GM18498 (cell line): ENCODE measurements around the gene COL25A1.
"Not testable (repeated sequence)": the region's sequence is repeated elsewhere in the genome, so short reads cannot be mapped to it uniquely, and the experiment has no call there.

Source experiments
- ATAC-seq: cut with Tn5 transposase; IDR thresholded peaks from one replicate; pipeline ENCODE4 v1.9.1; 2021; ENCODE audit warnings: mild to moderate bottlenecking, moderate library complexity; ENCODE audit not compliant: unreplicated experiment

Gene COL25A1

DNA sequence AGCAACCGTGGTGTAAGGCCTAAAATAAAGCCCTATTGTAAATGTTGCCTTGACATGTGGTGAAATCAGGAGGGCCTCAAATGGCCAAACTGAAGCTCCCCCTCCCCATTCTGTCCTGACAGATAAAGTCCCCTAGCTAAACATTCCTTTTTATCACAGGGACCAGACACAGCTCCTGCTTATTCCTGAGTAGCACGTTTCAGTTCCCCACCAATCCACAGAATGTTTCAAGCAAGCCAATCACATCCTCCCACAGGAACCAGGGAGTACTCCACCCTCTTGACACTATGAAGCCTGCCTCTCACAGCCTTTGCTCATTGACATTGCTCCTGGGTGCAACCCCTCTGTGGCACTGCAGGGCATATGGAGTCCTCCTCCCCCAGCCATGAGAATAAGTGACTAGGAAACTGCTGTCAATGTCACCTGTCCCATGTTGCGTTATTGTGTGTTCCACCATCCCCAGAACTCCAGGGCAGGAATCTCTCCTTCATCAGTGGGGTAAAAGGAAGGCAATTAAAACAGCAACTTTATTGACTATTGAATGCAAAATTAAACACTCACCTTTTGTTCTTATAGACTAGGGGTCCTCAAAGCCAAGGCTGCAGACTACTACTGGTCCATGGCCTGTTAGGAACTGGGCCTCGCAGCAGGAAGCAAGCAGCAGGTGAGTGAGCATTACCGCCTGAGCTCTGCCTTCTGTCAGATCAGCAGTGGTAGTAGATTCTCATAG, 128.1 kb downstream of the COL25A1 start:
- no peak for ATAC-seq

DNA sequence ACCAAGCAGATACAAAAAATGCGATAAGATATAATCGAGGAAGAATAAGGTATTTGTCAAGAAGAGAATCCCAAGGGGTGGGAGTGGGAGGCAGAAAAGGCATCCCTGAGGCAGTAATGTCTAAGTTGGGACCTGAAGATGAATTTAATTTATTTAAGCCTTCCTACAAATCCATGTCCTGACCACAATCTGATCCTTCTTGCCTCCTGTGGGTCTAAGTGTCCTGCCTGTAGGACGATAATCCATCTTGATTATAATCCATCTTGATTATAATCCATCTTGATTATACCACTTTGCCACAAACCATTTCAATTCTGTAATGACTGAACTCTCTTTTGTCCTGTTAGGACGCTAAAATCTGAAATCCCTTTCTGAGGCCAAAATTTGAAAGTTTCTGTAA, 130.2 kb downstream of the COL25A1 start:
- ATAC-seq: no peak

DNA sequence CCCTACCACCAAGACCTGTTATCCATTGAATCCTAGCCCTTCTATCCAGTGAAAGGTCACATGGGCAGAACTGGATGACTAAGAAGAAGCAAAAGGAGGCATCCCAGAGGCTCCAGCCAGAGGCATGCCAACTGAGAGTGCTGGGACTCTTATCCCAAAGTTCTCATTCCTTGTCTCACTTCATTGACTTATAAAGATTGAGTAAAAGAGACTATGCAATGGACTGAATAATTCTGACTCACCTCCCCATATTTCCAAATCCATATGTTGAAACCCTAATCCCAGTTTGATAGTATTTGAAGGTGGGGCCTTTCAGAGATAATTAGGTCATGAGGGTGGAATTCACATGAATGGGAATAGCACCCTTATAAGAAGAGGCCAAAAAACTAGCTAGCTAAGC, 131.4 kb downstream of the COL25A1 start:
- no peak for ATAC-seq

DNA sequence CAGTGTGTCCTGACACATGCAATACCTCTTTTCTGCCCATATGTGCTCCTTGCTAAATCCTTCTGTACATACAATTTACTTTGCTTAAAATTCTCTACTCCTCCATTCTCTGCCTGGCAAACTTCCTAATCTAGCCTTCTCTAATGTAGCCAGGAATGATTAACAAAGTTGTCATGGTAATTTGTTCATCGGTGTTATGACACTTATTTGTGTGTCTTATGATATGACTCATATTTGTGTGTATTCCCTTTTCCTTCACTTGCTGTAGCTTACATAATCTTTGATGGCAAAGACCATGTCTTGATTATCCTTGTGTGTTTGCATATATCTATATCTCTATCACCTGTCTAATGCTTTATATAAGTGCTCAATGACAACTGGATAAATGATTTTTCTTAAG, 133.3 kb downstream of the COL25A1 start:
- ATAC-seq: no peak

DNA sequence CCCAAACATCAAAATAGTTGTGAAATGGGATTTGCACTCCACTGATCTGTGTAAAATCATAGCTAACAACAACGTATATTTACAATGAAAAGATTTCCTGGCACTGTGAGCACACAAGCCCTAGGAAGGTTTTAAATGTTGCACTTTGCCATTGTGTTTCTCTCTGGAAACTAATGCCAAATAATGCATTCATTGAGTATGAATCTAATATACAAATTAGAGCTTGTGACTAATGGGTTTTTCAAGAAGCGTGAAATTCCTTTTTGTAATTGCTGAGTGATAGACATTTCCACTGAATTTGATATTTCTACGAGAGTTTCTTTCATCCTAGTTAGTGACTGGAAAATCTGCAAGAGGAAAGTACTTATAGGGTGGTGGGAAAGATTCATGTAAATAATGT, 135.9 kb downstream of the COL25A1 start:
- no peak for ATAC-seq

DNA sequence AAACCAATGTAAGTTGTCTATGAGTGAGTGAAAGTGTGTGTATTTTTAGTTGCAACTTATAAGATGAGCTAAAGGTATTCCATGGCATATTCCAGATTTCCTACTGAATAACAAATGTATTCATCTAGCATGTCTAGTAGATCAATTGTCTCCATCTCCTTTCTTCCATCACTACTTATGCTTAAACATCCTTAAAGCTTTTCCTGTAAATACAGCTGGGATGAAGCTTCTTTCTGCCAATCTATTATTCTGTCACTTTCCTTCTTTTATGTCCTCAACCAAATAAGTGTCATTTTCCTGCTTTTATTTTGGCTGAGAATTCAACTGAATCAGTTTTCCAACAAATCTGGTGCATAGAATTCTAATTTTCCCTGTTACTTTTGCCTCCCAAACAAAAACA, 136.3 kb downstream of the COL25A1 start:
- no peak for ATAC-seq

DNA sequence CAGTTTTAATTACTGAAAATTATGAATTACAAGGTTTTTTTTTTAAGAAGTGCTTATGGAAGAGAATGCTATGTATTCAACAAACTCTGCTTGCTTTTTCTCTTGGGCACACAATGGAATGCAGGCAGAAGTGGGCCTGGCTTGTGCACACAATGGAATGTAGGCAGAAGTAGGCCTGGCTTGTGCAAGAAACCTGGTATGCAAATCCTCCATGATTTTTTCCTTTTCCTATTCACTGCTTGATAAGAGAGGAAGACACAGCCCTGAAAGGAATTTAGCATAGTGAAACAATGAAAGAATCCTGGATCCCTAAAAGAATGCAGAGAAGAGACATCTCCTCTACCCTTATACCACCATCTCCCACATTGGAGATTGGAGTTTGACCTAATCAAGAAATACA, 138.4 kb downstream of the COL25A1 start:
- no peak for ATAC-seq

DNA sequence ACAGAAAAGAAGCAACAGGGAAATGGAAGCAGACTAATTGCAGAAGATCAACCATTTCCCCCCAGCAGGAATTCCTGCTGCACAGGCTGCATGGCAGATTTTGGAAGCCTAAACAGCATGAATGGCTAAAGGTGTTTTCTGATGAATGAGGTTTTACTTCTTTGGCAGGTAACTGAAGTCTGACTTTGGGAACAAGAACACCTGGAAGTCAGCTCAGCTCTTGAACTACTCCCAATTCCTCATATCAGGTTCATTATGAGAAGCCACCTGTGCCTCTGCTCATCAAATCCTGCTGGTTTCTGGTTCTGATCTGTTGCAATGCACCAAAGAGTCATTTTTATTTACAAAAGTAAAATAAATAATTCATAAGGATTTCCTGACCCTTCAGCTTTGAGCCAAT, 139.0 kb downstream of the COL25A1 start:
- no peak for ATAC-seq

DNA sequence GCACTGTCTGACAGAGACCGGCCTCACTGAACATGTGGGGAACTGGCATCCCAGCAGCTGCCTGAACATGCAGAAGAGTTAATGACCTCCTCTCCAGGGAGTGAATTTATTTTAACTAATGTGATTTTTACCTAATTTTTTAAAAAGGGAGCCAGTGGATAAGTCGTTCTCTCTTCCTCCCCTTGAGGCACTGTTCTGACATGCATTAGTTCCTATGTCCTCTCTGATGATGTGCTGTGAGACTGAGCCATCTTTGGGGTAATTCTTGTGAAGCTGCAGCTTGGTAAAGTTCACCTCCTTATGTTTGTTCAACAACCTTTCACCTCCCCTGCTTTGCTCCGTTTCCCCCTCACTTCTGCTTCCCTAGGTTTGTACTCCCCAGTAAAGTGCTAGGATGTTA, 139.7 kb downstream of the COL25A1 start:
- no peak for ATAC-seq

DNA sequence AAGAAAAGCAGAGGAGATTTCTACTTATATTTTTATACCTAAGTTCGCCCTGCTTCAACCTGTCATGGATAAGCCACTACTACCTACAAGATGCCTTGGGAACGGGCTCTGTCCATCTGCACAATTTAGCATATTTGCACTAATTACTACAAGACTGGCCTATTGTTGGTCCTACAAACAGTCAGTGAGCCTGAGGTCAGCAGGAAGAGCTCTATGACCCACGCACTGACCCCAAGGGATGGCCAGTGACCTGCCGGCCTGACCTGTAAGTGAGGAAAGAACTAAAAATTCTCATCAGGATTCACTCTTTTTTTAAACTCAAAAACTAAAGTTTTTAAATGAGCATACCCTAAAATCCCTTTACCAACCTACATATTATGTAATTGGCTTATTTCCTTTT, 142.0 kb downstream of the COL25A1 start:
- no peak for ATAC-seq

DNA sequence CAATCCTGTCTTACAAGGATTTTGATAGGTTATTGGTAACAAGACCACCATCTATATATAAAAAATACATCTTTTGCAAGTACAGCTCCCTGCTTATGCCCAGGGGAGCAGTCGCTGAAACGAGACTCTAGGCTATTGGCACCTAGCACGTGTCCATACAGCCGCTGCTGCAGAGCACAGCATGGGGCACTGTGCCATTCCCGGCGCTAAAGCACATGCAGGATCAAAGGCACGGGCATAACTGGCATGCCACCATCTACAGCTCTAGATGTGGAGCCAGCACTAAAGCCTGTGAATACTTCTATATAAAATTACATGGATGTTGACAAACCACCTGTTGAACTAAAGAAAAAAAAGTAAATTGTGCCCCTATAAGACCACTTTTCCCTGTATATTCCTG, 144.8 kb downstream of the COL25A1 start:
- no peak for ATAC-seq

DNA sequence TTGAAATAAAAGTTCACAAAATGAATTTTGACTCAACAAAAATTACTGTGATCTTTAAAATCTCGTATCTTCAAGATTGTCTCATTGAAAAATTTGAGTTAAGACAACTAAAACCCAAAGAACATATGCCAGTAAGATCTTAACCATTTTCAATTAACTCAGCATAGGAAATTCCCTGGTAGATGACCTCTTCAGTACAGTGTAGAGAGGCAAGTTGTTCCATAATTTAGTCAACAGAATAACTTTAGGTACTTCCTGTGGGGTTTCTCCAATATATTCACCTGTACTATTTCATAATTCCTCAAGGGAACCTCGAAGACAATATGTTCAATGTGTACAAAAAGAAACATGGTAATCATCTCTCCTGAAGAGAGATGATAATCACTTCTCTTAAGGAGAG, 145.3 kb downstream of the COL25A1 start:
- no peak for ATAC-seq

DNA sequence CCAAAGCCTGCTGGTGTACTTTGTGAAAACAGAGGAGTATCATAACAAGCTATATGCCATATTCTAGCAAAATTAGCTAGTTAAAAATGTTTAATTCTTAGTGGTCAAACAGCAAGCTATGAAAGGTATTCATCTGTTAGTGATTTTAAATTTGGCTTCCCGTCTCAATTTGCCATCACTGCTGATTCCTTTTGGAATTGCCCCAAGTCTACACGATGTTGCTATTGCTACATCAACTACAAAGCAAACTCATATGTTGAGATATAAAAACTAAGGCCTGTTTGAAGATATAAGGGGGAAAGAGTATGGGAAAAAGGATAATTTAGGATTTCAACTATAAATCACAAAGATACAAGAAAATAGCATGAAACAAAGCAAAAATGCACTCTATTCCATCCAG, 146.1 kb downstream of the COL25A1 start:
- ATAC-seq: no peak

DNA sequence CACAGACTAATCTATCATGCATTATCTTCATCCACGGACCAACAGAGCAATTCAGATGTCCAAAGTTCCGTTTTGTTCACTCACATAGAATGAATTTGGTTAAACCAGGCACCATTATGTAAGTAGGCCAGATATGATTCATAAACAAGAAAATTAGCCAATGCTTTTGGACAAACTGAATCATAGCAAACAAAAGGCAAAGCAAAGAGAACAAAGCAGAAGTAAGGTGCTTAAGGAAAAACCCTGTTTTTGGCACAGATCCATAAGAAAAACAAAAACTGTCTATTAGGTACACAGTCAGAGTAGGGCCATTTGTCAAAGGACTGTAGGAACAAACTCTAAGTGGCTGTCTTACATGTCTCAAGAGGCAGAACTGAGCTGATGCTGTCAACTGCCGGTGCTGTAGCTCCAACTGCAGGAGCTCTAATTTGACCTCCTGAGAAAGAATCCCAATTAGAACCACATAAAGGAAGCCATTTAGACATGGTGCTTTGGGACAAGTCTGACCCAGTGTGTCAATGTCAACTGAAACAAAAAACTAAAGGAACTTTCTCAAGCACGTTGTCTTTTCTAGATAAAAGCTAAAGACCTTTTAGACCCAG, 146.7 kb downstream of the COL25A1 start:
- no peak for ATAC-seq

DNA sequence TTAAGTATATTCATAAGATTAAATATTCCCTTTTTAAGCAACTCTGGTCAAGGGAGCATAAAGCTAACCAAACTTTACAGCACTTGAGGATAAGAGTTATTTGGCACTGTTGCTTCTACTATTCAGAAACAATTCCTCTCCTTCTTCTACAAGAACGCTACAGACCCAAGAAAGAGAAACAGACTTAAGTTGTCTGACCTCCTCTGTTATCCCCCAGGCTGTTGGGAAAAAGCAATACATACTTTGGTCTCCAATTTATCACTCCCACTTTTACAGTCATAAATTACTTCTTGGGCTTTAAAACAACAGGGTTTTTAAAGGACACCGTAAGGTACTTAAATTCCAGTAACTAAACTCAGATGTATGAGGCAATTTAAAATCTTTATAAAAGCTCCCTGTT, 147.4 kb downstream of the COL25A1 start:
- no peak for ATAC-seq

DNA sequence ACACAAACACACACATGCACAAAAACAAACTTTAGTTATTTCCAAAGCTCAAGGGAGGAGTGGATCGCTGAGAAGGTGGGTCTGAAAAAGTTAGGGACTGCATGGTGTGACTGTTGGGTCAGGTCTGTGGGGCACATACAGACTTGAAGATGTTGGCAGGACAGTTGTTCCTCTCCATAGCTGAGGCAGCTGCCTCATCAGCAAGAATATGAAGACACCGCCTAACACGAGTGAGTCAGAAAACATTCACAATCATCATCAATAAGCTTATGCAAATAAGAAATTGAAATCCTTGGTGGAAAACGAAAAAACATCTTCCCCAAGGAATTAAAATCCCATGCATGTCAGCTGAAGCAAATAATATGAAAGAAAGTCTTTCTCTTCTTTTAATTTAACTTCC, 148.0 kb downstream of the COL25A1 start:
- ATAC-seq: no peak

DNA sequence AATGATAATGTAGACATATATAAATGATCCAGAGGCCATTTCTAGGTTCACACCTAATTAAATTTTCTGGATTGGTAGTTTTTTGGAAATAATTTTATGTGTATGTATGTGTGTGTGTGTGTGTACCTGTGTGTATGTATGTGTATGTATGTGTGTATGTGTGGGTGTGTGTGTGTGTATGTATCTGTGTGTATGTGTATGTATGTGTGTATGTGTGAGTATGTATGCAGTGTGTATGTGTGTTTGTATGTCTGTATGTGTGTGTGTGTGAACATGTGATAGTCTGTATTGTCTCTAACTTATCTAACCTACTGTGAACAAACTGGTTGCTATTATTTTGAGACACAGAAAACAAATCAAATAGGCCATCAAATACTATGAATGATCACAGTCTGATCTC, 152.6 kb downstream of the COL25A1 start:
- ATAC-seq: no peak

DNA sequence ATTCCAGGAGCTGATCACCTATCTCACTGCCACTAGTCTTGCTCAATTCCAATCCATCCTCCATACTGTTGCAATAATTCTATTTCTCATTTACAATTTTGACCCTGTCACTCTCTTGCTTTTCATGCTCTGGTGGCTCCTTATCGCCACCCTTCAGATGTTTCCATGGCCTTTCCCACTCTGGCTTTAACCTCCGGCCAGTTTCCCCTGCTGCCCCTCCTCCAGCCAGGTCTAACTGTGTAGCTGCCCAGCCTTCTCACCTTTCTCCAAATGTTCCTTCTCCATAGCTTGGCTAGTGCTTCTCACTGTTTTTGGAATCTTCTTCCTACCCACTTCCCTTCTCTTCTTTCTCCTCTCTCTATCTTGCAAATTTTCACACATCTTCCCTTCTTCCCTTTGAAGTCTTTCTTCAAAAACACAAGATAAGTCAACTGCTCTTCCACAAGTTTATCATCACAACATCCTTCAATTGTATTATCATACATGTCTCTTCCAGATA, 153.8 kb downstream of the COL25A1 start:
- ATAC-seq: no peak

DNA sequence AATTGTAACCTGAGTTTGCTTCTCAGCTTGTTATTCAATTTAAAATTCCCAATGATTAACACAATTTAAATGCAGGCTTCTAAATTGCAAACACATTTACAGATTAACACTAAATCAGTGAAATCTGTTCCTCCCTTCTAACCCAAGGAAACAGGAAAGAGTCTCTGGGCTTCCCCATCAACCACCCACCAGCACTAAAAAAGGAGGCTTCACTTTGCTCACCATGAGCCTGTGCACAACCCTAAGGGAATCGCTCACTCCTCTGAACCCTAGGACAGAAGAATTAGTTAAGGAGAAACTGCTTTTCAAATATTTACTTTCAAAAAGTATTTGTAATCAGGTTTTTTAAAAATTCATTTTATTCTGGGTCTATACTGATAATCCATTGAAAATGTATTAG, 155.3 kb downstream of the COL25A1 start:
- ATAC-seq: no peak

DNA sequence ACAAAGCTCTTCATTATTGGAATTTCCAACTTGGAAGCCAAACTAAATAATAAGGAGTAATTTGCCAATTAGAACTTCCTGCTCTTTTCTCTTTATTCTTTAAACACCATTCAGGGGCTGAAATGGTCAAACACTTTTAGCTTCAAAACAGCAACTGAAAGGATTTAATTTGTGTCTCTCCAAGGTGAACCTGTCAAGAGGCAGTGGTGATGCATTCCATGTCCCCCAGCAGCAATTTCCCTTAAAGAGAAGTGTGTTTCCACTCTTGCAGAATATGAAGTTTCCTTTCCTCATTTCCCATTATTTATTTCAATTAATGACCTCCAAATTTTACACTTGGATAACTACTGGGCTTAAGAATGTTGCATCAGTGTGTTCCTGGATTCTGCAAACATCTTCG, 156.0 kb downstream of the COL25A1 start:
- no peak for ATAC-seq

DNA sequence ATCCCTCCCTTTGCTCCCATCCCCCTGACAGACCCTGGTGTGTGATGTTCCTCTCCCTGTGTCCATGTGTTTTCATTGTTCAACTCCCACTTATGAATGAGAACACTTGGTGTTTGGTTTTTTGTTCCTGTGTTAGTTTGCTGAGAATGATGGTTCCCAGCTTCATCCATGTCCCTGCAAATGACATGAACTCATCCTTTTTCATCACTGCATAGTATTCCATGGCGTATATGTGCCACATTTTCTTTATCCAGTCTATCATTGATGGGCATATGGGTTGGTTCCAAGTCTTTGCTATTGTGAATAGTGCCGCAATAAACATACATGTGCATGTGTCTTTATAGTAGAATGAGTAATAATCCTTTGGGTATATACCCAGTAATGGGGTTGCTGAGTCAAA, 164.3 kb downstream of the COL25A1 start:
- not testable (repeated sequence) for ATAC-seq

DNA sequence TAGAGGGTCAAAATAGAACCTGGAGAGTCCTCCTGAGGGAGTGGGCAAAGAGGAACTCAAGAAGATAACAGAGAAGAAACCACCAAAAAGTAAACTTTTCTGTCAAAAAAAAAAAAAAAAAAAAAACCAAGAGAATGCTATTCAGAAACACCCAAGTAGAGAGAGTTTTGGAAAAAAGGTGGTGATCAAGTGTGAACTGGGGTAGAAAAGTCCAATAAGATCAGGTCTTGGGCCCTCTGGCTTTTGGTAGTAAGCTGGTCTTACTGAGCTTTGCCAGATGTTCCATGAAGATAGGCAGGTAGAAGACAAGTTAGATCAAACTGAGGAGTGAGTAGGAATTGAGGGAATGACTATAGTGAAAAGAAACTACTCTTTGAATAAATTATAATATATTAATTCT, 167.5 kb downstream of the COL25A1 start:
- ATAC-seq: no peak

DNA sequence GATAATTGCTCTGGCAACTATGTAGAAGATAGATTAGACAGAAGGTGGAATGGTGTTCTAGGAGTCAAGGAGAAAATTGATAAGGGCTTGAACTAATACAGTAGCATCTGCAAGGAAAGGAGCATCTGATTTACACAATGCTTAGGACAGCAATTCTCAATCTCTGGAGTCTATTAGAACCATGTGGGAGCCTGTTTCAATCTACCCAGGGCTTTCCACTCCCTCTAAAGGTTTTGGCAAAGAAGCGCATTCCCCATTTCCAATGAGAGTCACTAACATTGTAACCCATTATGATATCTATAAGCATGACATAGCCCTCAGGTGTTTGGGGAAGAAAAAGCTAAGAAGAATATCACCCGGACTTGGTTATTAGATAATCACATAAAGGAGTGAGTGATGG, 168.2 kb downstream of the COL25A1 start:
- ATAC-seq: no peak
